ENCODE data around the gene GPER1.

DNA sequence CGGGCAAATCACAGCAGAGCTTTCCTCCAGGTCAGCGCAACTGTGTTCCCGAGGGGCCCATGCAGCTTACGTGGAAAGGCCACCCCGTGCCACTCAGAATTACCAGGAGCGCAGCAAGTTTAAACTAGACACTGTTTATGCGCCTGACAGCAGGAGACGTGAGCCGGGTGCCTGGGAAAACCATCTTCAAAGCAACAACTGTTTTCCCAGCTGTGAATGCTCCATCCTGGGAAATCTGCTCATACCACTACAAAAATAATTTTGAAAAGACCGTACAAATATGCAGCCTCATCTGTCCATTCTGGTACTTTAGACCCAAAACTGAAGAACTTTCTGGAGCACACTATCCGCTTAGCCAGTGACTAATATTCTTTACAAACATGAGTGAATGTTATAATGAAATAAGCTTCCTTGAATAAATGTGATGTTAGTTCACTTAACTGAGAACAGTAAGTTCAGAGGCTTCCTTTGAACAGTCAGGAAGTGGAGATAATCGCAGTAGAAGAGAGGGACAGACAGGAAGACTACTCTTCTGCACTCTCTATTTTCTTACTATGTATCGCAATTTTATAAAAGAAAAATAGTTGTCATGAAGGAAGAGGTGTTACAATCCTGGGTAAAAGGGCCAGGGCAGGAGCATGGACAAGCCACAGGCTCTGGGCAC, 16.7 kb downstream of the GPER1 start:
- TF ChIP-seq, protein P1, sequence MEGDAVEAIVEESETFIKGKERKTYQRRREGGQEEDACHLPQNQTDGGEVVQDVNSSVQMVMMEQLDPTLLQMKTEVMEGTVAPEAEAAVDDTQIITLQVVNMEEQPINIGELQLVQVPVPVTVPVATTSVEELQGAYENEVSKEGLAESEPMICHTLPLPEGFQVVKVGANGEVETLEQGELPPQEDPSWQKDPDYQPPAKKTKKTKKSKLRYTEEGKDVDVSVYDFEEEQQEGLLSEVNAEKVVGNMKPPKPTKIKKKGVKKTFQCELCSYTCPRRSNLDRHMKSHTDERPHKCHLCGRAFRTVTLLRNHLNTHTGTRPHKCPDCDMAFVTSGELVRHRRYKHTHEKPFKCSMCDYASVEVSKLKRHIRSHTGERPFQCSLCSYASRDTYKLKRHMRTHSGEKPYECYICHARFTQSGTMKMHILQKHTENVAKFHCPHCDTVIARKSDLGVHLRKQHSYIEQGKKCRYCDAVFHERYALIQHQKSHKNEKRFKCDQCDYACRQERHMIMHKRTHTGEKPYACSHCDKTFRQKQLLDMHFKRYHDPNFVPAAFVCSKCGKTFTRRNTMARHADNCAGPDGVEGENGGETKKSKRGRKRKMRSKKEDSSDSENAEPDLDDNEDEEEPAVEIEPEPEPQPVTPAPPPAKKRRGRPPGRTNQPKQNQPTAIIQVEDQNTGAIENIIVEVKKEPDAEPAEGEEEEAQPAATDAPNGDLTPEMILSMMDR (IDR thresholded peaks at IDR 0.05), result no peak
- TF ChIP-seq EP300 (IDR thresholded peaks at IDR 0.05) (no peak), POLR2A (IDR thresholded peaks at IDR 0.05) (no peak), POLR2AphosphoS5 (IDR thresholded peaks at IDR 0.05) (no peak)

Data from sigmoid colon (tissue), 4 donors.